ENCODE data around the gene NCMAP. TPM values are rescaled to one million over a fixed set of nuclear protein-coding genes. Genes with fewer than 3 reads are reported as not detected.

Gene NCMAP
- total RNA-seq, 1 donor from 2014 or later: 0.49 TPM

GRCh38 chr1:24544239-24544638 is 11.6 kb upstream of the NCMAP start:
- Histone ChIP-seq H3K79me2 (ENCODE audit: low read depth) (no peaks in the 10 kb centered on the region), H3K4me2 (no peak overlapping the region), H3K4me1 (peaks cover 14% of the 10 kb centered on the region), H3K9ac (no peak overlapping the region), H2AFZ (replicated peaks) (no peak overlapping the region), H3K4me3 (no peak overlapping the region), H3K27me3 (no peaks in the 10 kb centered on the region), H3K36me3 (no peaks in the 10 kb centered on the region), H4K20me1 (ENCODE audit: low read depth) (no peaks in the 10 kb centered on the region), H3K27ac (no peak overlapping the region), H3F3A (ENCODE audit: low read depth) (no peaks in the 10 kb centered on the region), H3K9me3 (ENCODE audit: low read depth) (no peaks in the 10 kb centered on the region)
- Mint-ChIP-seq H3K27me3 (ENCODE audit: insufficient read depth, low read depth) (peaks cover 3% of the 10 kb centered on the region), H3K36me3 (no peaks in the 10 kb centered on the region), H3K9me3 (no peaks in the 10 kb centered on the region), H3K4me3 (no peak overlapping the region), H3K4me1 (peaks cover 28% of the 10 kb centered on the region), H3K27ac (no peak overlapping the region)
- TF ChIP-seq CTCF (IDR thresholded peaks at IDR 0.05): no peak
- TF ChIP-seq EZH2phosphoT487 (IDR thresholded peaks at IDR 0.05): no peak
- TF ChIP-seq EZH2 (IDR thresholded peaks at IDR 0.05): no peak
- DNase-seq (ENCODE audit: low spot score): no peak

GRCh38 chr1:24545662-24546061 is 10.2 kb upstream of the NCMAP start:
- Mint-ChIP-seq H3K4me3 (no peak overlapping the region), H3K27me3 (ENCODE audit: insufficient read depth, low read depth) (peaks cover 3% of the 10 kb centered on the region), H3K9me3 (no peaks in the 10 kb centered on the region), H3K4me1 (peaks cover 36% of the 10 kb centered on the region), H3K36me3 (no peaks in the 10 kb centered on the region), H3K27ac (peak overlapping the region; percentile 15)
- Histone ChIP-seq H3F3A (ENCODE audit: low read depth) (no peaks in the 10 kb centered on the region), H3K79me2 (ENCODE audit: low read depth) (no peaks in the 10 kb centered on the region), H3K9ac (no peak overlapping the region), H3K27me3 (no peaks in the 10 kb centered on the region), H3K27ac (no peak overlapping the region), H3K9me3 (ENCODE audit: low read depth) (no peaks in the 10 kb centered on the region), H2AFZ (replicated peaks) (no peak overlapping the region), H4K20me1 (ENCODE audit: low read depth) (no peaks in the 10 kb centered on the region), H3K36me3 (no peaks in the 10 kb centered on the region), H3K4me2 (no peak overlapping the region), H3K4me1 (peaks cover 14% of the 10 kb centered on the region), H3K4me3 (no peak overlapping the region)
- no peak for DNase-seq (ENCODE audit: low spot score)
- TF ChIP-seq EZH2phosphoT487 (IDR thresholded peaks at IDR 0.05) (no peak), EZH2 (IDR thresholded peaks at IDR 0.05) (no peak), CTCF (IDR thresholded peaks at IDR 0.05) (no peak)

- H3K4me3 Mint-ChIP-seq: no peak overlapping the region
- Histone ChIP-seq H3K27ac (no peak overlapping the region), H3K36me3 (no peaks in the 10 kb centered on the region), H3F3A (ENCODE audit: low read depth) (peaks cover 2% of the 10 kb centered on the region), H3K4me2 (no peak overlapping the region), H4K20me1 (ENCODE audit: low read depth) (no peaks in the 10 kb centered on the region), H3K9me3 (ENCODE audit: low read depth) (no peaks in the 10 kb centered on the region), H3K79me2 (ENCODE audit: low read depth) (no peaks in the 10 kb centered on the region), H3K27me3 (no peaks in the 10 kb centered on the region), H2AFZ (replicated peaks) (peak overlapping the region; percentile 36), H3K4me1 (peaks cover 21% of the 10 kb centered on the region), H3K4me3 (no peak overlapping the region), H3K9ac (no peak overlapping the region)
- H3K27ac Mint-ChIP-seq: no peak overlapping the region
- peaks cover 44% of the 10 kb centered on the region for H3K4me1 Mint-ChIP-seq
- peaks cover 10% of the 10 kb centered on the region for H3K27me3 Mint-ChIP-seq (ENCODE audit: insufficient read depth, low read depth)
- DNase-seq (ENCODE audit: low spot score): no peak
- TF ChIP-seq EZH2 (IDR thresholded peaks at IDR 0.05): no peak
- no peak for TF ChIP-seq EZH2phosphoT487 (IDR thresholded peaks at IDR 0.05)
- no peak for TF ChIP-seq CTCF (IDR thresholded peaks at IDR 0.05)
- H3K9me3 Mint-ChIP-seq: no peaks in the 10 kb centered on the region
- H3K36me3 Mint-ChIP-seq: no peaks in the 10 kb centered on the region
These were observed 8.7 kb upstream of the NCMAP start for GRCh38 chr1:24547195-24547594.
